WTC11 (cell line): Measurements from ENCODE around the gene CCR5. TPM values are rescaled to one million over a fixed set of nuclear protein-coding genes. Genes with fewer than 3 reads are reported as not detected.

Experiments
- ATAC-seq: fragments of 200-7000 bp; cut with Tn5 transposase; 2 replicates; pipeline ENCODE4 v1.10.0; 2021; ENCODE audit warnings: mild to moderate bottlenecking, moderate library complexity
- CTCF ChIA-PET: fragments of 300-600 bp; sonication (Branson Sonifier 250); formaldehyde crosslinking; loops from one replicate; lab custom pipeline; 2021; ENCODE audit warnings: antibody characterized with exemption; lab: Charles Lee
- POLR2A ChIA-PET: fragments of 350-600 bp; sonication (Branson Sonifier 250); formaldehyde crosslinking; loops from one replicate; lab custom pipeline; 2021; ENCODE audit warnings: antibody characterized with exemption; lab: Charles Lee
- DNase-seq: peaks from one replicate; pipeline ENCODE4 v3.0.0; 2021; ENCODE audit warnings: low spot score
- H3K27ac Mint-ChIP-seq: 2 replicates; pipeline ENCODE4 v1.8.0; 2021; ENCODE audit warnings: mixed read lengths
- H3K27me3 Mint-ChIP-seq: 2 replicates; pipeline ENCODE4 v1.8.0; 2021; ENCODE audit warnings: low read depth, mild to moderate bottlenecking, moderate library complexity, mixed read lengths
- H3K36me3 Mint-ChIP-seq: 2 replicates; pipeline ENCODE4 v1.8.0; 2021; ENCODE audit warnings: mixed read lengths
- H3K4me1 Mint-ChIP-seq: 2 replicates; pipeline ENCODE4 v1.8.0; 2022; ENCODE audit warnings: mixed read lengths
- H3K4me3 Mint-ChIP-seq: 2 replicates; pipeline ENCODE4 v1.8.0; 2021; ENCODE audit warnings: mild to moderate bottlenecking, moderate library complexity, mixed read lengths
- H3K9me3 Mint-ChIP-seq: 2 replicates; pipeline ENCODE4 v1.8.0; 2021; ENCODE audit warnings: mixed read lengths
- CREM ChIP-seq: sonication (generic); formaldehyde crosslinking; IDR thresholded peaks from 2 replicates; pipeline ENCODE4 v1.8.1; 2022; ENCODE audit warnings: mild to moderate bottlenecking, missing genetic modification reagents, moderate library complexity
- CTCF ChIP-seq: fragments of 200-600 bp; IDR thresholded peaks from 2 replicates; pipeline ENCODE4 v1.8.0; 2022; ENCODE audit warnings: antibody characterized with exemption
- E2F1 ChIP-seq: sonication (generic); formaldehyde crosslinking; IDR thresholded peaks from 2 replicates; pipeline ENCODE4 v1.8.0; 2022; ENCODE audit warnings: mild to moderate bottlenecking, missing genetic modification reagents
- FOXP1 ChIP-seq: sonication (generic); formaldehyde crosslinking; IDR thresholded peaks from 2 replicates; pipeline ENCODE4 v1.8.0; 2022; ENCODE audit warnings: missing genetic modification reagents, mild to moderate bottlenecking, moderate library complexity, borderline replicate concordance
- FOXP4 ChIP-seq: sonication (generic); formaldehyde crosslinking; IDR thresholded peaks from 2 replicates; pipeline ENCODE4 v1.8.0; 2022; ENCODE audit warnings: mild to moderate bottlenecking, missing genetic modification reagents
- GRHL2 ChIP-seq: fragments of 250-450 bp; sonication (Bioruptor Pico); IDR thresholded peaks from 2 replicates; pipeline ENCODE4 v1.8.0; 2022; ENCODE audit warnings: mild to moderate bottlenecking, moderate library complexity; ENCODE audit not compliant: insufficient replicate concordance, severe bottlenecking
- HMGXB4 ChIP-seq: sonication (generic); formaldehyde crosslinking; IDR thresholded peaks from 2 replicates; pipeline ENCODE4 v1.8.1; 2023; ENCODE audit warnings: mild to moderate bottlenecking, moderate library complexity, missing genetic modification reagents
- MYBL2 ChIP-seq: sonication (generic); formaldehyde crosslinking; IDR thresholded peaks from 2 replicates; pipeline ENCODE4 v1.8.1; 2023; ENCODE audit warnings: mild to moderate bottlenecking, moderate library complexity, missing genetic modification reagents
- TP53 ChIP-seq: sonication (generic); formaldehyde crosslinking; IDR thresholded peaks from 2 replicates; pipeline ENCODE4 v1.8.1; 2023; ENCODE audit warnings: mild to moderate bottlenecking, missing genetic modification reagents
- ZNF317 ChIP-seq: sonication (generic); formaldehyde crosslinking; IDR thresholded peaks from 2 replicates; pipeline ENCODE4 v1.8.1; 2023; ENCODE audit warnings: low read depth, mild to moderate bottlenecking, moderate library complexity, missing genetic modification reagents, borderline replicate concordance
- total RNA-seq: library from RNA; stranded (reverse); gene quantifications from 3 replicates; pipeline ENCODE4 v1.2.3, GENCODE V29; 2021

The CCR5 gene
- total RNA-seq, 1 experiment from 2014 or later = not detected

GRCh38 chr3:46374755-46375154 is 4.0 kb downstream of the CCR5 start (continued):
- TF ChIP-seq E2F1 (CRISPR knock-in tag) (no peak), FOXP1 (CRISPR knock-in tag) (no peak), FOXP4 (CRISPR knock-in tag) (no peak)
- TF ChIP-seq, all 79 proteins: peak for 0

GRCh38 chr3:46375218-46375617 is 4.5 kb downstream of the CCR5 start:
- H3K9me3 Mint-ChIP-seq = no peaks in the 10 kb centered on the region
- no peaks in the 10 kb centered on the region for H3K36me3 Mint-ChIP-seq
- H3K27me3 Mint-ChIP-seq = peaks cover 8% of the 10 kb centered on the region
- H3K27ac Mint-ChIP-seq = no peak overlapping the region
- H3K4me3 Mint-ChIP-seq = no peak overlapping the region
- DNase-seq = no peak
- POLR2A ChIA-PET = interaction anchor here (0.6 kb wide), 1 partner anchor 1078 kb away, joined by 3 read pairs; no protein-coding TSS in a partner anchor
- peaks cover 19% of the 10 kb centered on the region for H3K4me1 Mint-ChIP-seq
- CTCF ChIA-PET = interaction anchor here (1.4 to 2.0 kb wide), 2 partner anchors 52 to 167 kb away, joined by 3 to 7 read pairs; partner anchors contain the start of gene CCR1
- no peak for ATAC-seq
- TF ChIP-seq GRHL2 (CRISPR knock-in tag) (no peak), HMGXB4 (no peak)

- POLR2A ChIA-PET = interaction anchor here (0.6 kb wide), 1 partner anchor 1079 kb away, joined by 3 read pairs; no protein-coding TSS in a partner anchor
These were observed 5.1 kb downstream of the CCR5 start for GRCh38 chr3:46375814-46376213.

GRCh38 chr3:46378426-46378942 is 7.7 kb downstream of the CCR5 start:
- Mint-ChIP-seq H3K27me3 (peaks cover 8% of the 10 kb centered on the region), H3K4me1 (peaks cover 35% of the 10 kb centered on the region), H3K27ac (no peak overlapping the region), H3K36me3 (no peaks in the 10 kb centered on the region), H3K4me3 (no peak overlapping the region), H3K9me3 (no peaks in the 10 kb centered on the region)
- CTCF ChIA-PET = interaction anchor here (0.5 to 2.2 kb wide), 44 partner anchors 9 to 617 kb away, joined by 3 to 35 read pairs (median 4); partner anchors contain the start of genes ALS2CL, CCR1, CCR2 and CCR5AS
- POLR2A ChIA-PET = no interaction called here
- no peak for TF ChIP-seq TP53 (CRISPR knock-in tag)
- TF ChIP-seq CTCF = peak; percentile 54; the same call in 1 of the 2 replicates
- no peak for TF ChIP-seq MYBL2 (CRISPR knock-in tag)
- DNase-seq (peak; percentile 79), ATAC-seq (peak; percentile 85)

More at GRCh38 chr3:46375814-46376213, 5.1 kb downstream of the CCR5 start:
- no peaks in the 10 kb centered on the region for H3K9me3 Mint-ChIP-seq
- H3K4me1 Mint-ChIP-seq = peaks cover 25% of the 10 kb centered on the region
- H3K4me3 Mint-ChIP-seq = no peak overlapping the region
- ATAC-seq = no peak
- H3K36me3 Mint-ChIP-seq = no peaks in the 10 kb centered on the region
- CTCF ChIA-PET = interaction anchor here (0.6 to 2.0 kb wide), 2 partner anchors 13 to 168 kb away, joined by 3 to 7 read pairs; partner anchors contain the start of gene CCR1
- TF ChIP-seq ZNF317 (CRISPR knock-in tag) = no peak
- TF ChIP-seq CREM (CRISPR knock-in tag) = no peak
- no peak for DNase-seq
- no peak overlapping the region for H3K27ac Mint-ChIP-seq
- H3K27me3 Mint-ChIP-seq = peaks cover 8% of the 10 kb centered on the region
